Measurements from ENCODE around the gene GPR82. TPM values are rescaled to one million over a fixed set of nuclear protein-coding genes. Genes with fewer than 3 reads are reported as not detected.

The GPR82 gene
- total RNA-seq, 1 donor from 2014 or later, result not detected

DNA sequence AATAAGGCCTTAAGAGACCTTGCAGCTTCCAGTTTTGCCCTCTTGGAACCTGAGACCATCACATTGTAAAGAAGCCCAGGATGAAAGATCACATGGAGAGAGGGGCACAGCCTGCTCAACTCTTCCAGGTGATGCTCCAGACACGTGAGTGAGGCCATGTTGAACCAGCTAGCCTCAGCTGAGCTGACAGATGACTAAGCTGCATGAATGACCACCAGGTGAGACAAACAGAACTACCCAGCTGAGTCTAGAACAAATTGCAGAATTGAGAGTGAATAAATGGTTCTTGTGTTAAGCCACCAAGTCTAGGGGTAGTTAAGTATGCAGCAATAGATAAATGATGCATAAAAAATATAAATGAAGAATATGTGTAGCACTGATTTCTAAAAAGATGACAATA, 16.8 kb upstream of the GPR82 start:
- Mint-ChIP-seq H3K4me3 (ENCODE audit: unreplicated experiment) (no peak overlapping the region), H3K4me1 (ENCODE audit: unreplicated experiment) (peaks cover 5% of the 10 kb centered on the region), H3K27ac (ENCODE audit: unreplicated experiment) (no peak overlapping the region), H3K9me3 (ENCODE audit: unreplicated experiment) (peaks cover 5% of the 10 kb centered on the region), H3K27me3 (ENCODE audit: unreplicated experiment) (no peaks in the 10 kb centered on the region), H3K36me3 (ENCODE audit: unreplicated experiment) (no peaks in the 10 kb centered on the region)
- TF ChIP-seq, protein P1, sequence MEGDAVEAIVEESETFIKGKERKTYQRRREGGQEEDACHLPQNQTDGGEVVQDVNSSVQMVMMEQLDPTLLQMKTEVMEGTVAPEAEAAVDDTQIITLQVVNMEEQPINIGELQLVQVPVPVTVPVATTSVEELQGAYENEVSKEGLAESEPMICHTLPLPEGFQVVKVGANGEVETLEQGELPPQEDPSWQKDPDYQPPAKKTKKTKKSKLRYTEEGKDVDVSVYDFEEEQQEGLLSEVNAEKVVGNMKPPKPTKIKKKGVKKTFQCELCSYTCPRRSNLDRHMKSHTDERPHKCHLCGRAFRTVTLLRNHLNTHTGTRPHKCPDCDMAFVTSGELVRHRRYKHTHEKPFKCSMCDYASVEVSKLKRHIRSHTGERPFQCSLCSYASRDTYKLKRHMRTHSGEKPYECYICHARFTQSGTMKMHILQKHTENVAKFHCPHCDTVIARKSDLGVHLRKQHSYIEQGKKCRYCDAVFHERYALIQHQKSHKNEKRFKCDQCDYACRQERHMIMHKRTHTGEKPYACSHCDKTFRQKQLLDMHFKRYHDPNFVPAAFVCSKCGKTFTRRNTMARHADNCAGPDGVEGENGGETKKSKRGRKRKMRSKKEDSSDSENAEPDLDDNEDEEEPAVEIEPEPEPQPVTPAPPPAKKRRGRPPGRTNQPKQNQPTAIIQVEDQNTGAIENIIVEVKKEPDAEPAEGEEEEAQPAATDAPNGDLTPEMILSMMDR (IDR thresholded peaks at IDR 0.05), result no peak
- DNase-seq (ENCODE audit: extremely low spot score, unreplicated experiment), result no peak

DNA sequence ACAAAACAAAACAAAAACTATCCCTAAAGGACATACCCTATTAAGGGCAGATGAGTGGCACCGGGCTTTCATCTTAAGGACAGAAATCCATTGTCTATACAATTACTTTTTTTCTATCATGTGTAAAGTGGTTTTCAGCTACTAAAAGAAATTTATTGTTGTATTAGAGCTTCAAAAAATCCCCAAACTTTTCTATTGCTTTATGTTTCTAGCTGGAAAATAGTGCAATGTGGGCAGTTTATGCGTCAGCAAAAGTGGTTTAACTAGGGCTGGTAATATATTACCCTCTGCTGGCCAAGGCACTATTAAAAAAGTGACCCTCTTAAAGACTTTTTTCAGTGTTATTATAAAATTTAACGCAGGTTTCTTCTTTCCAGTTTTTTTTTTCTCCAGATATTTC, 15.5 kb upstream of the GPR82 start:
- no peak for DNase-seq (ENCODE audit: extremely low spot score, unreplicated experiment)
- TF ChIP-seq, protein P1 (IDR thresholded peaks at IDR 0.05), result peak; percentile 21
- Mint-ChIP-seq H3K36me3 (ENCODE audit: unreplicated experiment) (no peaks in the 10 kb centered on the region), H3K4me1 (ENCODE audit: unreplicated experiment) (peaks cover 5% of the 10 kb centered on the region), H3K4me3 (ENCODE audit: unreplicated experiment) (no peak overlapping the region), H3K27me3 (ENCODE audit: unreplicated experiment) (no peaks in the 10 kb centered on the region), H3K27ac (ENCODE audit: unreplicated experiment) (no peak overlapping the region), H3K9me3 (ENCODE audit: unreplicated experiment) (peaks cover 5% of the 10 kb centered on the region)

DNA sequence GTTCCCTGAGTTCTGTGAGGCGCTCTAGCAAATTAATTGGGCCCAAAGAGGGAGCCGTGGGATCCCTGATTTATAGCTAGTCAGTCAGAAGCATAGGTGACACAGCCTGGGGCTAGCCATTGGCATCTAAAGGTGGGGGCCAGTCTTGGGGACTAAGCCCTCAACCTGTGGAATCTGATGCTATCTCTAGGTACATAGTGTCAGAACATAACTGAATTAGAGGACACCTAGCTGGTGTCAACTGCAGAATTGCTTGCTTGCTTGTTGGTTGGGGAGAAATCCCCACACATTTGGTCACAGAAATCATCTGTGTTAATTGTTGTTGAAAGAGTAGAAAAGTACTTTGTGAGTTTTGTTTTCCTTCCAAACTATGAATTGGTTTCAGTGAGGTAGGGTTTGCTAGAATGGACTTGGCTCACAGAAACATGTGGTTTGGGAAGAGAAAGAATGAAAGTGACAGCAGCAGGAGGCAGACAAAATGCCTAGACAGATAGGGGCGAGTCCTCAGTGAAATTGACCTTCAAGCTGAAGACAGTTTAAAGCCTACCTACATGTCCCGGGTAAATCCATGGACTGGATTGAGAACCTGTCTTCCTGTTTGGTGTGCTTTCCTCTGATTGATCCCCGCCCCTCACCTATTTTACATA, 12.8 kb upstream of the GPR82 start:
- Mint-ChIP-seq H3K27me3 (ENCODE audit: unreplicated experiment) (no peaks in the 10 kb centered on the region), H3K9me3 (ENCODE audit: unreplicated experiment) (no peaks in the 10 kb centered on the region), H3K4me1 (ENCODE audit: unreplicated experiment) (no peaks in the 10 kb centered on the region), H3K4me3 (ENCODE audit: unreplicated experiment) (no peak overlapping the region), H3K27ac (ENCODE audit: unreplicated experiment) (no peak overlapping the region), H3K36me3 (ENCODE audit: unreplicated experiment) (no peaks in the 10 kb centered on the region)
- no peak for DNase-seq (ENCODE audit: extremely low spot score, unreplicated experiment)
- TF ChIP-seq, protein P1 (IDR thresholded peaks at IDR 0.05), result no peak

DNA sequence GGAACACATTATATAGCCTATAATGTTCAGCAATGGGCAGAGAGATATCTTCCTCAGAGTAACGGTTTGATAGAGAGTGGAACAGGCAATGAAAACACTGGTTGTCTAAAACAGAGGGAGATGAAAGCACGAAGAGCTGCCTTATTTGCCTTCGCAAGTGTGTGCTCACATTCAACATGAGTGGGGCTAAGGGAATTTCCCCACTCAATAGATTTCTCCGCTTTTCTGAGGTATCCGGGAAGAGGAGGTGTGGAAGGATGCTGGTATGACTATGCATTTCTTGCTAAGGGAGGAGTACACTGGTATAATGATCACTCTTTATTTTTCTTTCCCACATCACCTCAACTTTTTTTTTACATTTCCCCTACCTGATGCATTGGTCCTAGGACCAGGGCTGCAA, 7.8 kb upstream of the GPR82 start:
- no peaks in the 10 kb centered on the region for H3K27me3 Mint-ChIP-seq (ENCODE audit: unreplicated experiment)
- H3K9me3 Mint-ChIP-seq (ENCODE audit: unreplicated experiment), result peaks cover 14% of the 10 kb centered on the region
- no peaks in the 10 kb centered on the region for H3K4me1 Mint-ChIP-seq (ENCODE audit: unreplicated experiment)
- H3K27ac Mint-ChIP-seq (ENCODE audit: unreplicated experiment), result no peak overlapping the region
- no peak overlapping the region for H3K4me3 Mint-ChIP-seq (ENCODE audit: unreplicated experiment)
- peaks cover 11% of the 10 kb centered on the region for H3K36me3 Mint-ChIP-seq (ENCODE audit: unreplicated experiment)
- DNase-seq (ENCODE audit: extremely low spot score, unreplicated experiment), result no peak
- TF ChIP-seq, protein P1 (IDR thresholded peaks at IDR 0.05), result no peak

DNA sequence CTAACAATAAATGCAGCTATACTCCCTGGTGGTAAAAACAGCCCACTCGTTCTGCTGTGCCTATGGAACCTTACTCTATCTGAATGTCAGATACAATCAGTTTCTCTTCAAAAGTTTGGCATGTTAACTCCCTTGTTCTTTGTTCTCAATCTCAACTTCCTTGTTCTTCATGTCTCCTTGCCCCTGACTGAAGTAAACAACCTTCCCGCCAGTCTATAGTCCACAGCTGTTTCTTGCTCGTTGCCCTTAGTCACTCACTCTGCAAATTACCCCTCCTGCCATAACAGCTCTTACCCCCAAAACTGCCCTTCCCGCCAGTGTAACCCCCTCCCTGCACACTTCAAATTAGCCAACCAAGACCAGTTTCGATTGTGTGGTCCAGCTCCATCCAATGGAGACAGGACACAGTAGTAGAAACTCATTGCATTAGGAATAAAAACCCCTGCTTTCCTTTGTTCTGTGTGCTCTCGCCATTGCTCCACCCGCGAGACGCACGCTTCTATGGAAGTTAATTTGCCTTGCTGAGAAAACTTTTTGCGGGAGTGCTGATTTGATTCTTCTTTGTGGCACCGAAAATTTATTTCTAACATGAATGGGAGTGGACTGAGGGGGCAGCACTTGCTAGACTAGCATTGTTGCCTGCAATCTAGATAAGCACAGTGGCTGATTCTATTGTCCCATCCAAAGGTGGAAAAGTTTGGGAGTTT, 7.1 kb upstream of the GPR82 start:
- H3K27ac Mint-ChIP-seq (ENCODE audit: unreplicated experiment), result no peak overlapping the region
- no peak for DNase-seq (ENCODE audit: extremely low spot score, unreplicated experiment)
- no peaks in the 10 kb centered on the region for H3K27me3 Mint-ChIP-seq (ENCODE audit: unreplicated experiment)
- H3K36me3 Mint-ChIP-seq (ENCODE audit: unreplicated experiment), result peaks cover 11% of the 10 kb centered on the region
- TF ChIP-seq, protein P1 (IDR thresholded peaks at IDR 0.05), result no peak
- H3K4me1 Mint-ChIP-seq (ENCODE audit: unreplicated experiment), result no peaks in the 10 kb centered on the region
- H3K9me3 Mint-ChIP-seq (ENCODE audit: unreplicated experiment), result peaks cover 14% of the 10 kb centered on the region
- no peak overlapping the region for H3K4me3 Mint-ChIP-seq (ENCODE audit: unreplicated experiment)

Data from osteocyte (in vitro differentiated cells).